Small intestine (tissue), 7 donors: ENCODE data around the gene LRRC8B. TPM values are rescaled to one million over a fixed set of nuclear protein-coding genes. Genes with fewer than 3 reads are reported as not detected.

Source experiments
- DNase-seq, 2 donors: peaks; one replicate each; pipeline versions ENCODE4 v3.0.0 to v3.0.0-alpha.2; 2013
- FAIRE-seq: peaks from 2 replicates; lab custom pipeline; 2012; peaks lifted over from hg19 to GRCh38; lab: Jason Lieb, UNC
- H3K27ac ChIP-seq, 3 donors: one replicate each; pipeline ENCODE4 v1.5.1; 2013; ENCODE audit warnings: low read length in 2 of 3, mild to moderate bottlenecking in 2 of 3, control low read depth in 1 of 3, inconsistent platforms in 1 of 3, low read depth in 1 of 3, moderate library complexity in 1 of 3
- H3K27me3 ChIP-seq, 3 donors: one replicate each; pipeline ENCODE4 v1.6.1; 2013; ENCODE audit warnings: low read length in 3 of 3, inconsistent platforms in 1 of 3; ENCODE audit not compliant: control insufficient read depth in 3 of 3, insufficient read depth in 3 of 3
- H3K36me3 ChIP-seq, 3 donors: one replicate each; pipeline ENCODE4 v1.6.1; 2013; ENCODE audit warnings: low read length in 3 of 3, inconsistent platforms in 1 of 3, low read depth in 1 of 3, mild to moderate bottlenecking in 1 of 3, moderate library complexity in 1 of 3; ENCODE audit not compliant: control insufficient read depth in 3 of 3, insufficient read depth in 2 of 3
- H3K4me1 ChIP-seq, 3 donors: one replicate each; pipeline ENCODE4 v1.6.1; 2013; ENCODE audit warnings: low read length in 2 of 3, inconsistent platforms in 1 of 3, low read depth in 1 of 3, mild to moderate bottlenecking in 1 of 3, moderate library complexity in 1 of 3; ENCODE audit not compliant: control insufficient read depth in 3 of 3, insufficient read depth in 2 of 3
- H3K4me3 ChIP-seq, 3 donors: one replicate each; pipeline ENCODE4 v1.5.1; 2013; ENCODE audit warnings: low read length in 3 of 3, control low read depth in 1 of 3, inconsistent platforms in 1 of 3, low read depth in 1 of 3, mild to moderate bottlenecking in 1 of 3, moderate library complexity in 1 of 3
- H3K9me3 ChIP-seq, 2 donors: one replicate each; pipeline ENCODE4 v1.6.1; 2013; ENCODE audit warnings: low read depth in 1 of 2, low read length in 1 of 2; ENCODE audit not compliant: control insufficient read depth in 2 of 2, insufficient read depth in 1 of 2
- WGBS, 3 donors: extraction: QIAGEN DNeasy Blood & Tissue Kit; methylation state at CpG; one replicate each; pipeline ENCODE4 v1.1.7; 2013; 5-methylcytosine and 5-hydroxymethylcytosine counted together
- polyA plus RNA-seq, 4 donors: library from polyadenylated mRNA; stranded (reverse) in 3 of 4; unstranded in 1 of 4; fragments of 200-250 nt in 3 of 4; fragments of 120-200 nt in 1 of 4; gene quantifications; one replicate each; pipeline versions ENCODE4 v1.2.1 to v1.2.3, GENCODE V29; 2013
- donor health status: healthy with polysubstance abuse.
- donor health status: control.
- donor health status: control.
- donor health status: Bipolar disorder and iron deficiency.
- donor health status: healthy.

LRRC8B gene
- polyA plus RNA-seq, 4 donors, result 1.6 to 8.4 (median 4.2) TPM

DNA sequence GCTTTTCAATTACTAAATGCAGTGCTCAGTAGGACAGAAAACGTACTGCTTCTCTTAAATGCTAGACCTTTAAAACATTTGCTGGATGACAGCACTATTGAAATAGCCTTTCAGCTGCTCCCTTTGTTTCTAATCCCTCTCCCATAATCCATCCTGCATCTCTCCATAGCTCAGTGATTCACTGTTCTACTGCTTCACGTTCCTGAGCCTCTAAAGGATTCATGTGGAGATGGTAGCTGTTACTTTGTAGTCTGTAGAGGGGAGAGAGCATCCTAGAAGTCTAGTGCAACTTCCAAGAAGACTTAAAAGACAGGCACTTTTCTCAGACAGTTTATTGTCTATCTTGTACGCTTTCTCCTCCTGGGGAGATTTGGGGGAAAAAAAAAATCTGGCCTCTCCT lies 51.4 kb downstream of the LRRC8B start:
- Histone ChIP-seq H3K27me3 (no peaks in the 10 kb centered on the region), H3K9me3 (no peaks in the 10 kb centered on the region), H3K36me3 (peaks cover 0 to 4% (median 2%) of the 10 kb centered on the region in 3 donors), H3K4me1 (peaks cover 0 to 10% (median 6%) of the 10 kb centered on the region in 3 donors), H3K27ac (no peak overlapping the region), H3K4me3 (no peak overlapping the region)
- DNase-seq (no peak), FAIRE-seq (no peak)
- 88 to 91% (median 90%) methylated on average over 3 of the region's 3 CpGs for WGBS, 3 donors

DNA sequence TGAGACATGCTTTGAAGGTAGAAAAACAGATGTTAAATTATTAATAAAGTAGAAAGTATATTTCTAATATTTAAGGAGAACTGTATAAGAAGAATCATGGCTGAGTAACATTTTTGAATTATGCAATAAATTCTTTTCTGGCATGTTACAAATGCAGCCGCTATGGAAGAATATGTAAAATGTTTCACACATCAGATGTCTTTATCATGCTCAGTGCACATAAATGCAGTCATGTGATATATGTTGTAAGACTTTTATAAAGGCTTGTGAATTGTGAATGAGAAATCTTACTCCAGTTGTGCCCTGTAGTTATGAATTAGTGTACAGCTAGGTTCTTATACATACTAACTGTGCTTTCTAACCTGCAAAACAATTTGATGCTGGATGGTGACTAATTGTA lies 53.5 kb downstream of the LRRC8B start:
- no peak overlapping the region for H3K27ac ChIP-seq
- no peak for DNase-seq
- 86 to 95% (median 95%) methylated on average over 1 of the region's 1 CpG for WGBS, 3 donors
- peak; percentile 59 for FAIRE-seq
- peaks cover 2 to 8% (median 7%) of the 10 kb centered on the region in 3 donors for H3K36me3 ChIP-seq
- no peaks in the 10 kb centered on the region for H3K27me3 ChIP-seq
- peaks cover 0 to 10% (median 6%) of the 10 kb centered on the region in 3 donors for H3K4me1 ChIP-seq
- no peak overlapping the region for H3K4me3 ChIP-seq
- no peaks in the 10 kb centered on the region for H3K9me3 ChIP-seq

GRCh38 chr1:89578946-89579684 lies 54.5 kb downstream of the LRRC8B start:
- H3K36me3 ChIP-seq, result peaks cover 2 to 14% (median 7%) of the 10 kb centered on the region in 3 donors
- no peaks in the 10 kb centered on the region for H3K27me3 ChIP-seq
- 81 to 83% (median 82%) methylated on average over 2 of the region's 2 CpGs for WGBS, 3 donors
- no peak for DNase-seq
- FAIRE-seq, result no peak
- H3K4me1 ChIP-seq, result peaks cover 0 to 4% (median under 1%) of the 10 kb centered on the region in 3 donors
- no peaks in the 10 kb centered on the region for H3K9me3 ChIP-seq
- no peak overlapping the region for H3K27ac ChIP-seq
- no peak overlapping the region for H3K4me3 ChIP-seq

- WGBS, 3 donors, result 88 to 96% (median 90%) methylated on average over 7 of the region's 7 CpGs
- no peak for DNase-seq
- Histone ChIP-seq H3K4me3 (no peak overlapping the region), H3K27me3 (no peaks in the 10 kb centered on the region), H3K4me1 (peaks cover 0 to under 1% (median 0%) of the 10 kb centered on the region in 3 donors), H3K9me3 (no peaks in the 10 kb centered on the region), H3K36me3 (peaks cover 5 to 13% (median 7%) of the 10 kb centered on the region in 3 donors), H3K27ac (no peak overlapping the region)
- no peak for FAIRE-seq
Observed at GRCh38 chr1:89580036-89580435, 55.4 kb downstream of the LRRC8B start.

GRCh38 chr1:89581859-89582258 lies 57.2 kb downstream of the LRRC8B start:
- Histone ChIP-seq H3K9me3 (no peaks in the 10 kb centered on the region), H3K27ac (no peak overlapping the region), H3K4me1 (no peaks in the 10 kb centered on the region), H3K27me3 (no peaks in the 10 kb centered on the region), H3K36me3 (peaks cover 5 to 11% (median 7%) of the 10 kb centered on the region in 3 donors), H3K4me3 (no peak overlapping the region)
- WGBS, 3 donors, result 92 to 100% (median 94%) methylated on average over 1 of the region's 1 CpG
- DNase-seq (no peak), FAIRE-seq (no peak)

- DNase-seq, result no peak
- Histone ChIP-seq H3K27me3 (no peaks in the 10 kb centered on the region), H3K4me1 (no peaks in the 10 kb centered on the region), H3K4me3 (no peak overlapping the region), H3K9me3 (no peaks in the 10 kb centered on the region), H3K36me3 (peaks cover 5 to 11% (median 7%) of the 10 kb centered on the region in 3 donors), H3K27ac (no peak overlapping the region)
- FAIRE-seq, result no peak
- WGBS, 3 donors, result 92 to 95% (median 93%) methylated on average over 9 of the region's 9 CpGs
Observed at GRCh38 chr1:89582571-89582970, 57.9 kb downstream of the LRRC8B start.

- WGBS, 3 donors, result 91 to 98% (median 94%) methylated on average over 2 of the region's 2 CpGs
- FAIRE-seq, result no peak
Observed at GRCh38 chr1:89584211-89584610, 59.6 kb downstream of the LRRC8B start.

DNA sequence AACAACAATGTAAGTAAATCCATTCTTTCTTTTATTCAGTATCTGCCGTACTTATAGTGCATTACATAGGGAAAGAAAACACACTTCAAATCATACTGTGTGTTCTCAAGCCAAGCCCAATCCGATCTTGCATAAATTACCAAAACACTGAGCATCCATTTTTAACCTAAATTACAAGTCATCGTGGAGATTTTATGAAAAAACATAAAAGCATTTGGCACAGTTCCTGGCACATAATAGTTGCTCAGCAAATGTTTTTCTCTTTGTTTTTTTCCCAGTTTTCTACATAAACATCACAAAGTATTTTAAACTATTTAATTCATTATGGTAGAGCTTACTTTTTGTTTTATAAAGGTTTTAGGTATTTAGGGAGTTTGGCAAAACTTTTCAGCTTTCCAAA lies 60.2 kb downstream of the LRRC8B start:
- H3K36me3 ChIP-seq, result peaks cover 4 to 11% (median 7%) of the 10 kb centered on the region in 3 donors
- DNase-seq, result no peak
- no peak overlapping the region for H3K27ac ChIP-seq
- H3K4me3 ChIP-seq, result no peak overlapping the region
- WGBS, 3 donors, result 81 to 93% (median 93%) methylated on average over 3 of the region's 3 CpGs
- H3K4me1 ChIP-seq, result no peaks in the 10 kb centered on the region
- no peaks in the 10 kb centered on the region for H3K27me3 ChIP-seq
- no peaks in the 10 kb centered on the region for H3K9me3 ChIP-seq
- FAIRE-seq, result no peak

More at GRCh38 chr1:89584211-89584610, 59.6 kb downstream of the LRRC8B start:
- Histone ChIP-seq H3K27me3 (no peaks in the 10 kb centered on the region), H3K4me1 (no peaks in the 10 kb centered on the region), H3K27ac (no peak overlapping the region), H3K4me3 (no peak overlapping the region), H3K36me3 (peaks cover 5 to 11% (median 7%) of the 10 kb centered on the region in 3 donors), H3K9me3 (no peaks in the 10 kb centered on the region)
- no peak for DNase-seq
